NCI-H82 (cell line): Measurements from ENCODE around the gene NDUFAB1.
"Not testable (repeated sequence)": the region's sequence is repeated elsewhere in the genome, so short reads cannot be mapped to it uniquely, and the experiment has no call there.

Source experiments
- DNase-seq: peaks from one replicate; lab custom pipeline; 2025; lab: John Stamatoyannopoulos, UW

Gene NDUFAB1

GRCh38 chr16:23554536-23554935 is 41.6 kb downstream of the NDUFAB1 start:
- no peak for DNase-seq

GRCh38 chr16:23552161-23552560 is 44.0 kb downstream of the NDUFAB1 start:
- no peak for DNase-seq

DNA sequence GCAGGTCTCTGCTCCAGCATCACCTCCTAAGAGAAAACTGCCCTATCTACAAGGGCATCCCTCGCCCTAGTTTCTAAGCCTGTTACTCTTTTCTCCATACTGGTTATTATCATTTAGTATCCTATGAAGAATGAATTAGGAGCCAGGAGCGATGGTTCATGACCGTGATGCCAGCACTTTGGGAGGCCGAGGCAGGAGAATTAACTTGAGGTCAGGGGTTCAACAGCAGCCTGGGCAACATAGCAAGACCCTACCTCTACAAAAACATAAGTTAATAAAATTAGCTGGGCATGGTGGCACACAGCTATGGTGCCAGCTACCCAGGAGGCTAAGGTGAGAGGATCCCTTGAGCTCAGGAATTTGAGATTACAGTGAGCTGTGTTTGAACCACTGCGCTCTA is 46.2 kb downstream of the NDUFAB1 start:
- DNase-seq: no peak

DNA sequence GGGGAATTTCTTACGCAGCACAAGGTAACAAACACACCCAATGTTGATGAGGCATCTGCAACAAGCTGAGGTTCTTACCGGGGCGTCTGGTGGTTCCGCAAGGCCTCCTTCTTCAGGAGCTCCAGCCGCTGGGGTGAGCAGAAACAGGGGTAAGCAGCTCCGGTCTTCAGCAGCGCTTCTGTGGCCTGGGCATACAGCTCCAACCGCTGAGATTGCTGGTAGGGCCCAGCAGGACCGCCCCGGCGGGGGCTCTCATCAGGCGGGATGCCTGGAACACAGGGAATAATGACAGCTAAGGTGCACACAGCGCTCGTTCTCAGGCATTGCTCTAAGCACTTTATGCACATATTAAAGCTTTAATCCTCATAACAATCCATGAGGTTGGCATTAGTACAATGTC is 51.7 kb downstream of the NDUFAB1 start:
- no peak for DNase-seq

DNA sequence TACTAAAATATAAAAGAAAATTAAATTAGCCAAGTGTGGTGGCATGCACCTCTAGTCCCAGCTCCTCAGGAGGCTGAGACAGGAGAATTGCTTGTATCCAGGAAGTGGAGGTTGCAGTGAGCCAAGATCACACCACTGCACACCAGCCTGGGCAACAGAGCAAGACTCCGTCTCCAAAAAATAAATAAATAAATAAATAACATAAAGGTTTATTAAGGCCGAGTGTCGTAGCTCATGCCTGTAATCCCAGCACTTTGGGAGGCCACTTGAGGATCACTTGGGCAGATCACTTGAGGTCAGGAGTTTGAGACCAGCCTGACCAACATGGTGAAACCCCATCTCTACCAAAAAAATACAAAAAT is 55.3 kb downstream of the NDUFAB1 start:
- not testable (repeated sequence) for DNase-seq

DNA sequence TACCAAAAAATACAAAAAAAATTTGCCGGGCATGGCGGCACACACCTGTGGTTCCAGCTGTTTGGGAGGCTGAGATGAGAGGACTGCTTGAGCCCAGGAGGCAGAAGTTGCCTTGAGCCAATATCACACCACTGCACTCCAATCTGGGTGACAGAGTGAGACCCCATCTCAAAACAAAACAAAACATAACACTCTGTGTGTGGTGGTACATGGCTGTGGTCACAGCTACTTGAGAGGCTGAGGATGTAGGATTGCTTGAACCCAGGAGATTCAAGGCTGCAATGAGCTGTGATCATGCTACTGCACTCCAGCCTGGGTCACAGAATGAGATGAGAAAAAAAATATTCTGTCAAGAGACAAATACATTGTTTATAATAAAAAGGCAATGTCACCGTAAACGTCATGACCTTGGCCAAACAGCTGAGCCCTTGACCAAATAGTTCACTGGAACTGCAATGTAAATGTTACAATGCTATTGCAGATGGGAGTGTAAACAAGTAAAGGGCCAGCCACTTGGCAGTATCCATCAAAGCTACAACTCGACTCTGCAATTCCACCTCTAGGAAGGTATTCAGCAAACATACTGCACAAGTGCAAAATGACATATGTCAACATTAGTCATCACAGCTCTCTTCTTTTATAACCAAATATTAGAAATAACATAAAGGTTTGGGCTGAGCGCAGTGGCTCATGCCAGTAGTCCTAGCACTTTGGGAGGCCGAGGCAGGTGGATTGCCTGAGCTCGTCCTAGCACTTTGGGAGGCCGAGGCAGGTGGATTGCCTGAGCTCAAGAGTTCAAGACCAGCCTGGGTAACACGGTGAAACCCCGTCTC is 55.9 kb downstream of the NDUFAB1 start:
- no peak for DNase-seq

- DNase-seq: no peak
These were observed 57.2 kb downstream of the NDUFAB1 start for GRCh38 chr16:23538919-23539278.

DNA sequence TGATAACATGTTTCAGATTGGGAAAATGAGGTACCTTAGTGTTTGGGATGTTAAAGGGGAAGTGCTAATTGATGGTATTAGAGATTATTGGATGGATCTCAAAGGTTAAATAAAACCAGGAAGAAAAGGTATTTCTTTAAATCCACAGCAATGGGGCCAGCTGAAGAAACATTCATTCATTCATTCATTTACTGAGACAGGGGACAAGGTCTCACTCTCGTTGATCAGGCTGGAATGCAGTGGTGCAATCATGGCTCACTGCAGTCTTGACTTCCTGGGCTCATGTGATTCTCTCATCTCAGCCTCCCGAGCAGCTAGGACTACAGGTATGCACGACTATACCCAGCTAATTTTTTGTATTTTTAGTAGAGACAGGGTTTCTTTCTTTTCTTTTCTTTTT is 58.7 kb downstream of the NDUFAB1 start:
- DNase-seq: no peak

GRCh38 chr16:23535901-23536300 is 60.2 kb downstream of the NDUFAB1 start:
- no peak for DNase-seq

DNA sequence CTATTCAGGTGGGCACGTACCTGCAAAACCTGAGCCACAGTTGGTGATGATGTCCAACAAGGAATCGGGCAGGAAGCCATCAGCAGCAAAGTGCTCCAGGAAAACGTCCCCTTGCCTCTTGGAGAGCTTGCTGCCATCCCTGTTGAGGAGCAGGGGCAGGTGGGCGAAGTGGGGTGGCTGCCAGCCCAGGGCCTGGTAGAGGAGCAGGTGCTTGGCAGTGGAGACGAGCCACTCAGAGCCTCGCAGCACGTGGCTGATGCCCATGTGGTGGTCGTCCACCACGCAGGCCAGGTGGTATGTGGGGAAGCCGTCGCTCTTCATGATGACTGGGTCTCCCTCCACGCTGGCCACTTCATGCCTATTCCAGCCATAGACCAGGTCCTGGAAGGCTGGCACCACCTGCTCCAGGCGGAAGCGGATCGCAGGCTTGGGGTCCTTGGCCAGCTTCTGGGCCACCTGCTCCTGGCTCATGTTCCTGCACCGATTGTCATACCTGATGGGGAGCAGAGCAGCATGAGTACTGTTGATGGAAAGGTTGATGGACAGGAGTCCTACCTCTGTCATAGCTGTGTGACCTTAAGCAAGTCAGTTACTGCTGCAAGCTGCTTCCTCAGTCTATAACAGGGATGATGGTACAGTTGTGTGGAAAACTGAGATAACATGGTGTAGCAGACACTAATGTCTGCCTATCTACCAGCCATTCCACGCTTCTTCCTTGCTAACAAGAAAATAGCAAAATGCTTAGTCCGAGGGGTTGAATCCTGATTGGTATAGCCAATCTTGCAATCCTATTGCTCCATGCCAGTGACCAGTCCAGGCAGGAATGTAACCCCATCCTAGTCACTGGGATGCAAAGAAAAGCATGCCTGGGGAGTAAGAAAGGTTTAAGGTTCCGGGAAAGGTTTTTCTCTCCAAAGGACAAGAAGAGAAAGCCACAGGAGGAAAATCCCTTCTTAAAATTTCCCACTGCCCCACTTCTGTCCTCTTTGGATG is 61.0 kb downstream of the NDUFAB1 start:
- DNase-seq: no peak

- DNase-seq: no peak
These were observed 63.7 kb downstream of the NDUFAB1 start for GRCh38 chr16:23532448-23532847.
